Embryonic facial prominence (tissue), 1 donor: ENCODE results near the gene CRYBG2.
"Not testable (repeated sequence)": the region's sequence is repeated elsewhere in the genome, so short reads cannot be mapped to it uniquely, and the experiment has no call there.

ENCODE experiments used
- DNase-seq: peaks from one replicate; pipeline ENCODE4 v3.0.0-alpha.2; 2016; ENCODE audit errors: extremely low spot score

The CRYBG2 gene

DNA sequence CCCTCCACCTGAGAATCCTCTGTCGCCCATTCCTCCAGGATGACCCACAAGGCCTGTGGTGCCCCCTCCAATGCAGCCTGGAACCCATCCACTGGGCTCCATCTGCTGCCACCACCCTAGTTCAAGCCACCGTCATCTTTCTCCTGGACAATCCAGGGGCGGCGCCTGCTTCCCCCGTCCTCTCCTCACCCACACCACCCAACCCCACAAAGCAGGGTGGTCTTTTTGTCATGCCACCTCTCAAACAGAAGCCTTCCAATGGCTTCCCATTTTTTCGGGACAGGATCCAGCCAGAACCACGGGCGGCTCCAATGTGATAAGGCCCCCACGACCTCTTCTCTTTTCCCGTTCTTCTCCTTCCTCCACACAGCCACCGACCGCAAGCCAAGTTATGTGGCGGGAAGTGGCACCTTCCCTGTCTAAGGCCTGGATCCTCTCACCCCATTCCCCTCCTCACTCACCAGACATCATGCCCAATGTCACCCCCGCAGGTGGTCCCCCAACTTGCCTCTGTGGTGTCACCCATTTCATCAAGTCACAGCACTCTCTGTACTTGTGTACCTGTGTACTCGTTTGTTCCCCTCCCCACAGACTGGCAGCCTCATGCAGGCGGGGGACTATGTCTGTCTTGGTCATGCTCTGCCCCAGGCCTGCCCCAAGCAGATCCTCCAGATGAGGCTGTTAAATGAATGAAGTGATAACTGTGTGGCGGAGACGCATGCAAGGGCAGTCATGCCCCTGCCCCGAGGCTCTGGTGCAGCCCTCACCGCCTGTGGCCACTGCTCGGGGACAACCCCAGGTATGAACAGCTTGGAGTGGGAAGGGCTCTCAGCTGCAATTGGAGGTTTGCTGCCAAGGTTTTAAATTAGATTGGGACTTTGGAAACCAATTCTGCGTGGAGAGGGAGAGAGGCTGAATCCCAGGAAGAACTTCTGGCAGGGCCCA lies 58.5 kb downstream of the CRYBG2 start:
- DNase-seq: no peak

DNA sequence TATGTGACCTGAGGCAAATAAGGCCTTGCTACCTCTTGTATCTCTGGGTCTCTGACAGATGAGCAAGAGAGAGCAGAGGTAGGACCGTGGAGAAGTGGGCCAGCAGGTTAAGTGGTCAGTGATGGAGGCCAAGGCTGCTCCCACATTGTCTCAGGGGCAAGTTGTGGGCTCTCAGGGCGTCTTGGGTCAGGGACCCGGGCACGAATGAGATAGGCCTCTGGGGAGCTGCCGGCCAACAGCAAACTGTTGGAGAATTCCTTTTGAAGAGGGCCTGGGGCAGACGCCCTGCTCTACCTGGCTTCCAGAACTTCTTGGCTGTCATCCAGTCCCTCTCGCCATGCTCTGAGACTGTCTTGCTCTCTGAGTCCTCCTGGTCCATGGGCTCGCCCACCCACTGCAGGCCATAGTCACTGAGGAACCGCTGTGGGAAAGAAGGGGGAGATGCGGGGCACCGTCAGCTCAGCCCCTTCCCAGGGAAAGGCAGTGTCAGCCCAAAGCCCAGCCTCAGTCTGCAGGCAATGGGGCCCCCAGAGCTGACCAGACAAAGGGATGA lies 59.9 kb downstream of the CRYBG2 start:
- DNase-seq: no peak

DNA sequence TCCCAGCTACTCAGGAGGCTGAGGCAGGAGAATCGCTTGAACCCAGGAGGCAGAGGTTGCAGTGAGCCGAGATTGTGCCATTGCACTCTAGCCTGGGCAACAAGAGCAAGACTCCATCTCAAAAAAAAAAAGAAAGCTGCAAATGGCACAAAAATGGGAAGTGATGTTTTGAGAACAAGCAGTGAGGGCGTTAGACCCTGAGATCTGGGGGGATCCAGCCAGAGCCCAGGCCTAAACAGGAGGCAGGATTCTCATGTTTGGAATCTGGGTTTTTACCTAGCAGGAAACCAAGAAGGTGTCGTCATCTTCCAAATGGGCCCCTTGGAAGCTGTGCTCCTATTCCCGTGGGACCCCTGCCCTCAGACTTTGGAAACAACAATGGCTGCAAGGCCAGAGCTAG lies 61.2 kb downstream of the CRYBG2 start:
- DNase-seq: not testable (repeated sequence)

DNA sequence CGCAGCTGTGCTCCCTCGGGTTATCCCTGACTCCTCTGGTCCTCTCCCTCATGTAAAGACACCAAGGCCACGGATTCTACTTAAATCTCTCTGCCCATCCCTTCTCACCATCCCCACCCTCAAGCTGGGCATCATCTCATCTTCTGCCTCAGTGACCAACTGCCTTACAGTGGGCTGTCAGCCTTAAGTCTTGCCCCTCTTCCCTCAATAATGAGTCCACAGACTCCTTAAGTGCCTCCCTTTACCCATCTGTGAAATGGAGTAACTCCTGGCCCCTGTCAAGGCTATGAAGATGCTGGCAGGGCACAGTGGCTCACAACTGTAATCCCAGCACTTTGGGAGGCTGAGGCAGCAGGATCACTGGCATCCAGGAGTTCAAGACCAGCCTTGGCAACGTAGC lies 62.0 kb downstream of the CRYBG2 start:
- DNase-seq: no peak

DNA sequence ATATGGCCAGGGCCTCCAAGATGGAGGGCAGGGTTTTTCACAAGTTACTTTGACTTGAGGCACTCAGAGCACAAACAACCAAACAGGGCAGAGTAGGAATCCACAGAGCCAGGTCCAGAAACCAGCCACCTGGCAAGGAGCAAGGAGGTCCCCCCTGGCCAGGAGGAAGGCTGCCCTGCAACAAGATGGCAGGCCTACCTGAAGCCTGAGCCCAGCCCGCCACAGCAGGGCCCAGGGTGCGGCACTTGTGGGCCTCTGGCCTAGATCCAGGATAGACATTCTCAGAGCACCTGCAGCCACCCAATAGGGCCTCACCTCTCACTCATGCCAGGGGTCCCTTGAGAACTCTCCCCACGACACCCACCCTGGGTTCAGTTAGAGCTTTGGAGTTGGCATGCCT lies 62.5 kb downstream of the CRYBG2 start:
- DNase-seq: no peak

DNA sequence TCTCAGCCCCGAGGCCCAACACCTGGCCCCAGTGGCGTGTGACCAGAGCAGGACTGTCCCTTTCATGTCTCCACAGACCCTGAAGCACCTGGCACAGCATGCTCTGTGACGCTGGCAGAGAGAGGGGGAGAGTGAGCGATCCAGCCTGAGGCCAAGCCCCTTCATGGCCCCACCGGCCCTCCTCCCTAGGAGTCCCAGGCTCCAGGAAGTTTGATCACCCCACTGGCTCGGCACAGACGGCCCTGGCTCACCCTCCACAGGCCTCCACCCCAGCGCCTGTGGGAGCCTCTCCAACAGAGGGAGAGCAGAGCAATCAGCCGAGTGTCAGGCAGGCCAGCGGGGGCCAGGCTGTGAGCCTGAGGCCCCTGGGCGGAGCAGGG lies 63.1 kb downstream of the CRYBG2 start:
- no peak for DNase-seq

DNA sequence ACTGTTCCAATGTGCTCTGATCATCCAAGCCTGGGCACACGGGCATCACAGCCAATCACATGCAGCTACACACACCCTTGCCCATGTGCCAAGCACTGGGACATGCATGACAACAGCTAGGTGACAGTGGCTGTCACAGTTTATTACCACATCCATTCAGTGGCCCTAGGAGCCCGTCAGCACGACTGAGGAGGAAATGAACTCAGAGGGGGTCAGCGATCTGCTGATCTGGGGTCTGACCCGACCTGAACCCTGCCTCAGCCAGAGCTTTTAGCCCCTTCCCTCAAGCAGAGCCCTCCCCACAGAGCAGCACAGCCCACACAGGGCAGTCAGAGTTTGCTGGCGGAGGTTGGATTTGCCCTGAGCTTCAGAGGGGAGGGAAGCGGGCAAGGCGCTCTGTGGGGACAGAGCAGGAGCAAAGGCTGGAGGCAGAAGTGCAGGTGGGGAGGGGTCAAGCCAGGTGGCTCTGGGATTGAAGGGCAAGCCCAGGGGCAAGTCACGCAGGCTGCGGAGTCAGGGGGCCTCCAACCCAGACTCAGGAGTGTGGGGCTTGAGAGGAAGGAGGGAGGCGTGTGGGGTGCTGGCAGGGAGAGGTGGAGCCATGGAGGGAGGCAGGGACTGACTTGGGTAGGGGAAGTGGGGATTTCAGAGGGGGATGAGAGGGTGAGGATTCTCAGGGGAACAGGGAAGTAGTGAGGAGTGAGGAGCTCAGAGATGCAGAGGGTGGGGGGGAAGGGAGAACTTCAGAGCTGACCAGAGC lies 63.6 kb downstream of the CRYBG2 start:
- no peak for DNase-seq

DNA sequence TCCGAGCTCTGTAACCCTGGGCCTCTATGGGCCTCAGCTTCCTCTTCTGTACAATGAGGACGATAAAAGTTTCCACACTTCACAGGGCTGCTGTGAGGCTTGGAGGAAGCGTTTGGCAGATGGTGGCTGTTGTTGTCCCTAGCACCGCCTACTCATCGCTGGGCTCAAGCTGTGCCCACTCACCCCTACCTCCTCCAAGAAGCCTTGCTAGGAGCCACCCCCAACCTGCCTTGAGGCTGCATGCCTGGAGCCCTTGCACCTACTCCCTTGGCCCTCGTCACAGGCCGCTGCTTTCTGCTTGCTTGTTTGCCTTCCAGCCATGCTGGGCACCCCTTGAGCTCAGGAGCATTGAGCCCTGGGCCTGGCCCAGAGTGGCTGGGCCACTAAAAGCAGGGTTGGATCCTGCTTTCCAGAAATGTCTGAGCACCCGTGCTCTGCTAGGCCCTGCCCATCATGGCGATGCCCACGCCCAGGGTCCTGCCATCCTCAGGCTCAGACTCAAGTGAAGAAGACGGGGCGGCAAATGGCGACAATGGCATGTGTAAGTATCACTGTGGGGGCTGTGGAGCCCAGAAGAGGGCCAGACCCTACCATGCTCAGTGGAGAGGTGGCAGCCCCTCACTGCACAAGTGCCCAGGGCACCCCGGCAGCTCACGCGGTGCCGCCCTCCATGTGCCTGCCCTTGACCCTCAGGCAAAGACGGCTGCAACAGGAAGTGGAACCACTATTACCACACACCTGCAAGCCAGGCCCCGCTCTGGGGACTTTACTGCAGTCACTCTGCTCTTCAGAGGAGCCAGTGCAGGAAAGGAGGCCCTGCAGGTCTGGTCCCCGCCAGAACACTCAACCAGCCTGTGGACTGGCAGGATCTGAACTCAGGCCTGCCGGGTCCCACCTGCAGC lies 64.5 kb downstream of the CRYBG2 start:
- DNase-seq: no peak

DNA sequence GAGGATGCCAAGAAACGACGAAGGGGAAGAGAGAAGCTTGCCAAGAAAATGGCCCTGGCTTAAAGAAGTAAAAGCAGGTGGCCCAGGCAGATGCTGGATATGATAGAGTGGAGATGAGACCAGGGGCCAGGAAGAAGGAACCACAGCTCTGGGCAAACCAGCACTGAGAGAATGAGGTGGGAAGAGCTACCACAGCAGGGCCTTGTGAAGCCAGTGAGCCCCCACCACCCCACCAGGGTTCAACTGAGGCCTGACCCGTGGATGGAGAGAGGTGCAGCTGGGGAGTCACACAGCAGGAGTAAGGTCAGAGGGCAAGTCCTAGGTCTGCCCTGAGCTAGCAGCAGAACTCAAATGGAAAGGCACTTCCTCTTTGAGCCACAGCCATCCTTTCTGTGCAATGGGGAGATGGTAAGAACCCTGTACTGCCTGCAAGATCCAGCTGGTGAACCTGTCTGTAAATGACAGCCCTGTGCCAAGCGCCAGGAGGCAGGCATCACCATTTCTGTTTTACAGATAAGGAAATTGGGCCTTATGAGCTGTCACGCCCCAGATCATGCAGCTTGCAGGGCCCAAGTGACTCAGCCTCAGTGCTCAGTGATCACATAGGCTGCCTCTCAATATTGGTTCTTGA lies 65.5 kb downstream of the CRYBG2 start:
- DNase-seq: no peak

DNA sequence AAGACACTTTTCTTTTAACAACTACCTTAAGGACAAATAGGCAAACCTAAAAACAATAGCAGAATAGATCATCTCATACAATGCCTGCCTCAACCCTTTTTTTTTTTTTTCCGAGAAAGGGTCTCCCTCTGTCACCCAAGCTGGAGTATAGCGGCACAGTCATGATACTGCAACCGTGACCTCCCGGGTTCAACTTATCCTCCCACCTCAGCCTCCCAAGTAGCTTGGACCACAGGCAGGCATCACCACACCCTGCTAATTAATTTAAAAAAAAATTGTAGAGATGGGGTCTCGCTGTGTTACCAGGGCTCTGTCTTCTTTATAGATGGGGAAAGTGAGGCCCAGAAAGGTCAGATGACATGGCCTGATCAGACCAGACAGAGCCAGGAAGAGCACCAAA lies 66.1 kb downstream of the CRYBG2 start:
- DNase-seq: no peak

DNA sequence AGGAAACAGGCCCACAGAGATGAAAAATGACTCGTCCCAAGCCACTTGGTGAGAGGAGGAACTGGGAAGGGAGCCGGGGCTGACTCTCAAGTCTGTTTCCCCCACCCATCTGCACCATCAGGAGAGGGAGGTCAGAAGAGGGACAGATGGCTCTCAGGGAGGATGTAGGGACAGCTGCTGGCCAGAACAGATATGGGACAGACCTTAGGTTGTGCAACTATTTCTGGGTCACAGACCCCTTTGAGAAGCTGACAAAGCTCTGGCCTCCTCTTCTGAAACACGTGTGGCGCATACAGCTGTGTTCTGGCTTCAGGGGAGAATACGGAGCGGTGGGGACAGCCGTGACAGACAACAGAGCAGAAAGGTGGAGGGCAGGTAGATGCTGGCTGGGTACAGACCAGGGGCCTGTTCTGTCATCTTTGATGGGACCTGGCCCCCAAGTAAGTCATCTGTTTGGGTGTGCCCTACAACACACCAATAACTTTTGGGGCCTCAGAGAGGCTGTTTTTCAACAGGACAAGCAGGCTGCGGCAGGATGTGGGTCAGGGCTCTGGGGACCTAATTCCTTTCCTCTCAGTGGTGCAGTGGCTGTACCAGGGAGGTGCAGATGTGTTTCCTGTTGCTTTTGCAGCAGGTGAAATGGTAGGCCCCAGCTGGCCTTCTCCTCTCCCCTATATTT lies 66.8 kb downstream of the CRYBG2 start:
- DNase-seq: no peak

DNA sequence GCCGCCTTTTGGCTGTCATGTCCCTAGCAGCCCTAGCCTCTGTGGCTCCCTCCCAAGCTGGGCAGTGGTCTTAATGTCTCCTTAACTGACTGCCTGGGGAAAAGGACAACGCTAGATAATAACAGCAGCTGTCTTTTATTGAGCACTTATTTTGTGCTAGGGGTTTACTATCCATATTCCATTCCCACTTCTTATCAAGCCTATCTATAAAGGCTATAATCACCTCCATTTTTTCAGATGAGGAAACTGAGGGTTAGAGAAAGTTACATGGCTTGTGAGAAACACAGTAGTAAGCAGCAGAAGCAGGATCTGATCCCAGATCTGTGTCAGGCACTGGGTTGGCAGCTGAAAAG lies 67.9 kb downstream of the CRYBG2 start:
- DNase-seq: no peak

DNA sequence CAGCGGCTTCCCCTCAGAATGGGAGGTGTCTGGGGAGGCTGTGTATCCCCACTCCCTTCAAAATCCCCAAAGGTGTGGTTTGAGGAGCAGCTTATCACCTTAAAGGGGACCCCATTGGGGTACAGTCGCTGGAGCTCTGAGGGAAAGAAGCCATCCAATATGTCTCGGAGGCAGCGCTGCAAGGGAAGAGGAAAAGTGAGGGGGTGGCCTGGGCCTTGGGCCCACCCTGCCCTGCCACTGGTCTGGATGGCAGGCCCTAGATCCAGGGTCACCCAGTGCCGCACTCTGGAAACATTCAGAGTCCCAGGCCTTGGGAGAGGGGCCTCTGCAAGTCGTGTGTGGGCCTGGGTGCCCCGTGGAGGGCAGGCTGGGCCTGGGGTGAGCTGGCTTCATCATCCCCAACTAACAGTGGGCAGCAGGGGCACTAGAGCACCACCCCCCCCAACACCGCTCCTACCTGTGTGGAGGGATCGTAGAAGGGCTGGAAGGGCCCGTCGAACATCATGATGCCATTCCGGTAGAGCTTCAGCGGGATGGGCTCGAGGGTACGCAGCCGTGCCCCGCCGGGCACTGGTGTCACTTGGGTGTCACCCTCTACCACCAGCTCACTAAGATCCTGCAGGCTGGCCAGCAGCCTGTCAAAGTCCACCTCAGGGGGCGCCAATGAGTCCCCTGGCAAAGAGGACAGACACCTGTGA lies 68.4 kb downstream of the CRYBG2 start:
- no peak for DNase-seq

DNA sequence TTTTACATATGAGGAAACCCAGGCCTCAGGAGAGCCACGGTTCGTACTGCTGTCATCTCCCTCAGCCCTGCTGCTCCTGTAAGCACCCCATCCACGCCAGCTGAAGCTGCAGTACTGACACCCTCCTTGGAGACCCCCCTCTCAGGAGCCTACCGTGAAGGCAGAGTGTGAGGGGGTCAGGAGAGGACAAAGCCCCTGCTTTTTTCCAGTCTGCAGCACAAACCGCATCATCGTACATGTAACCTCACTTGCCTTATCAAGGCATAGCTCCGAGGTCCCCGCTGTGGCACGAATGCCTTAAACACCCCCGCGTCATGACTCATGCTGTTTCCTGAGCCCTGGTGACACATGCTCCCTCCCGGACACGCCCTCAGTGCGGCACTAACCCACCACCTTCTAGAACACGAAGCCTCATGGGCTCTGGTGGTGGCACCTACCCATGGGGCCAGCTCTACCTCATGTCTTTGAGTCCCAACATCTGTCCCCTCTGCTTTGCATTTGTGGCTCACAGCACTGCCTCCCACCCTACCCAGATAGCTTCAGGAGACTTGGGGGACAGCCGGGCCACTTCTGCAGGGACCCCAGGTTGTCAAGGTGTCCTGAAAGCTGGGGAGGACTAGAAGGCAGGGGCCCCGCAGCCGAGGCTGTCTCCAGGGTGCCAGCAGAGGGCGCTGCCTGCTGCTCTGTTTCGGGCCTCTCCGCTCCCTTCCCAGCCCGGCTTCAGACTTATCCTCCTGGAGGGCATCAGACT lies 69.2 kb downstream of the CRYBG2 start:
- no peak for DNase-seq

DNA sequence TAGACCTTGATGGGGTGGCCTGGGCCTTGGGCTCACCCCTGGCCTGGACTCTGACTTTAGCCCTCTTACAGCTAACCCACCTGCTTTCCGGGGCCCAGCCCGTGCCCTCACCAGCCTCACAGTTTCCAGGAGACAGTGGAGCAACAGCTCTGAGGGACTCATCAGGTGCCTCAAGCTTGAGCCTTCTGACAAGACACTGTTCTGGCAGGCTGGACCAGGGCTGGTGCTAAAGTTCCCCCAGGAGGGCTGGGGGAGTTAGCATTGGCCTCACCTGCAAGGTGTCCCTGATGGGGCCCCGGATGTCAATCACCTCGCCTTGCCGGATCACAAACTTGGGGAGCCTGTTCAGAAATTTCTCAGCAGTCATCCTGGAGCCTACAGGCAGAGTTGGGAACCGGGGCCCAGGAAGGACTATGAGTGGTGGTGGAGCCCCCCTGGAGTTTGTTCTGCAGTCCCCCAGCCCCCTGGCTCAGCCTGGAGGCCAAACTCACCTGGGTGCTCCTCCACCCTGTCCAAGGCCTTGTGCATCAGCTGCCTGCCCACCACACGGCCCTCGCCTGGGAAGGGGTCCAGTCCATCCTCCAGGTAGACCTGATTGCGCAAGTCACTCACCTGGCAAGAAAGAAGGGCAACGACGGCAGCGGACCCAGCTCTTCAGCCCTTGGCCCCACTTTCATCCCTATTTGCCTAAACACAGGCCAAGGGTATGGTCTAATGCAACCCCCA lies 69.9 kb downstream of the CRYBG2 start:
- no peak for DNase-seq

DNA sequence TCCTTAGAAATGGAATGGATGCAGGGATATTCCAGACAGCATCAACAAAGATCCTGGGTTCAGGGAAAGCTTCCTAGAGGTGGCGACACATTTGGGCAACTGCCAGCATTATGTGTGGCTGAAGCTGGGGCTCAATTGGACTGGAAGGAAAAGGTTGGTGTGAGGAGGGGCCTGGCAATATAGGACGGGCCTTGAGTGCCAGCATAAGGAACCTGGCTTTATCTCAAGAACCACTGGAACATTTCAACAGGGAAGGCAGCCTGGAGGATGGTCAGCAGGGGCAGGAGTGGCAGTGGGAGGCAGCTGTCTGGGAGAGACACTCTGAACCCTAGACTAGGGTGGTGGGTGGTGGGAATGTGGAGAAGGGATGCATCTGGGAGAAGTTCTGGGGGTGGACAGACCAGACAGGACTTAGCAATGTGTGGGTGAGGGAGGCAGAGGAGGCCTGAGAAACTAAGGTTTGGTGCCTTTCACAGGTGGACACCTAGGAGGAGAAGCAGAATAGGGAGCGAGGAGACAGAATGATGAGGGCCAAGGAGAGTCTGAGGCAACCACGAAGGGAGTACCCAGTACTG lies 70.6 kb downstream of the CRYBG2 start:
- no peak for DNase-seq

DNA sequence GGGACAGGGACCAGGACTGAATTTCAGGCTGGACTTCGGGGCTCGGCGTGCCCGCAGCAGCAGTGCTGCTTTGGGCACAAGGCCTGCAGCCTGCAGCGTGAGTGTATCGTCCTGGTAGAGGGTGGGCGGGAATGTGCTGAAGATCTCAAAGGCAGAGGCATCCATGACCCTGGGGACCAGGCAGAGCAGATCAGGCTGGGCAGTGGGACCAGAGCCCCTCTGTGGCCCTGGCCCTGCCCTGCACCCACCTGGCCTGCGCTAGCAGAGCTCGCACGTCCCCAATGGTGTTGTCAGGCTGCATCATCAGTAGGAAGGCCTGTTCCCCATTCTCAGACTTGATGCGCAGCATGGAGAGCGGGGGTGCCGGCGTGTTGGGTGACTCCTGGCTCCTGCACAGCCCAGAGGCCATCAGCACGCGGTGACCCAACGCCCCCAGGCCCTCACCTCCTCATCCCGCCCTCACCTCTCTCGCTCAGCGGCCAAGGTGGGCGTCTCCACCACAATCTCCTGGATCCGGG lies 71.5 kb downstream of the CRYBG2 start:
- DNase-seq: no peak

DNA sequence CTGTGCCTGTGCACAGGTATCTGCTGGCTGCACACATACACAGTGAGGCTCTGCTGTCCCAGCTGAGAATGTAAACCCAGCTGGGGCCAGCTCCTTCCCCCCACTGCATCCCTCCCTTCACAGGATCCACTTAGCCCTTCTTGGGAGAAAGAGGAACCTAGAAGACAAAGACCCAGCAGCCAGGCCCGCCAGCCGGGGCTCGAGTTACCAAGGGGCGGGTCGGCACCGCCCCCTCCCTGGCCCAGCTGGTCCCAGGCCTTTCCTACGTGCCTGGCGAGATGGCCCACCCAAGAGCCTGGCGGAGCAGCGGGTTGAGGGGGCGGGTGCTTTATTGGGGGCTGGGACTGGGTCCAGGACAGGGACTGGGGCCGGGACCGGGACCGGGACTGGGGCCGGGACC lies 72.0 kb downstream of the CRYBG2 start:
- no peak for DNase-seq
